HS-27A (cell line): Measurements from ENCODE around the gene CES2.

Experiments
- DNase-seq: peaks from one replicate; pipeline ENCODE4 v3.0.0-alpha.2; 2012; ENCODE audit warnings: low read depth, missing footprints

The CES2 gene

DNA sequence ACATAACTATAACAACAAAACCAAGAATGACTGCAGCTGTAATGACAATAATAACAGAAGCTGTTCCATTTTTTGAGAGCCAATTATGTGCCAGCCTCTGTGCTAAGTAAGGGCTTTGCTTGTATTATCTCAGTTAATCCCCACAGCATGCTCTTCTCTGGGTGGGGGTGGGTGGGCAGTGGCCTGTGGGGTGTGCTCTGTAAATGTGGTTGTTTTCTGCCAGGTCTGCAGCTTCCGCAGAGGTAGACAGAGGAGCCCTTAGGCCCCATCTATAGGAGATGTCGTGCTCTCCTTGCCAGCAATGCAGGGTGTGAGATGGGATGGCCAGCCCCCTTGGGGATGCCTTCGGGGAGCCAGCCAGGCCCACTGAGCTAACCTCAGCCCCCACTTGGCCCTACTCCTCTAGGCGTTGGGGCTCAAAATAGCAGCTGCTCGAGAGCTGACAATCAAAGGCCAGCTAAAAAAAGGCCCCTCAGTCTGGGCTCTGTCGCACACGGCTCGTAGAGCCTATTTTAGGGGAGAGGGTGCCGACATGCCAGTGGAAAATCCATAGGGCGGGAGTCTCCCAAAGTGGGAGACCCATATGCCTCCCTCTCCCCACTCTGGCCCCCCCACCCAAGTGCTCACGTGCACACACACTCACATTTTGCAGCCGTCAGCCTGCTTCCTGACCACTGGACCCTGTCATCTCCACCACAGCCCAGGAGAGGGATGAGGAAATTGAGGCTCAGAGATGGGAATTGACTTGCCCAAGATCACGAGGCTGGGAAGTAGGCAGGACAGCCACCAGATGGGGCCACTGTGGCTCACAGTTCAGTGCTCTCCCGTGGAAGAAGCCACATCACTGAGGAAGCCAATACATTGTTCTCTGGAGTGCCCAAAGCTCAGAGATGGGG lies 32.4 kb upstream of the CES2 start:
- DNase-seq = no peak

DNA sequence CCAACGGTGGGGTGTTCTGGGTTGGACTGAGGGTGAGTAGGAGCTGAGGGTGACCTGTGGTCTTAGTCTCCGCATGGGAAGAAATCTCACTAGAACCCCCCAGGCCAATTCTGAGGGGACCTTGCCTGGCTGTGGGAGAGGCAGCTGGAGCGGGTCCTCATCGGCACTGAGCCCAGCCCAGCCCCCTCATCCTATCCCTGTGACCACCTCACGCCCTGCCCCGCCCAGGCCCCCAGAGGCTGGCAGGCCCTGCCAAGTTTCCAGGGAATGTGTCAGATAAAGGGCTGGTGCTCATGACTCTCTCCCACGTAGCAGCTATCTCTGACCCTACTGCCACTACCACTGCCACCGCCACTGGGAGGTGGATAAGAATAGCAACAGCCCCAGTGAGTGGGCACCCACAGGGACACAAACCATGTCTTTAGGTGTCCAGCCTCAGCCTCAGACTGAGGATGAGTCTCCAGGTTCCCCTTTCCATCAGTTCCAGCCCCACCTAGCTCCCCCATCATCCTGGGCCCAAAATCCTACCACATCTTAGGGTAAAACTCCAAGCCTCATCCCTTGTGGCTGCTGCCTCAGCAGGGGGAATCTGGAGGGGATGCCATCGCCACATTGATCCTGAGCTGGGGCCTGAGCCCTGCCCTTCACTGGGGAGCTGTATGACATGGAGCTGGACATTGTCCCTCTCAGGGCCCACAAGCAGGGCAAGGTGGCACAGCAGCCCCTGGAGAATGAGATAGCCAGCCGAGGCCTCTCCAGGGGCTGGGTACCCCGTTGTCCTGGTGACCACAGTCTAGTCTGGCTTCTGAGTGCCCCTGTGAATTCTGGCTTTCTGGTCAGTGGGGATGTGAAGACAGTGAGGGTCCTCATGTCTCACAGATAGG lies 31.5 kb upstream of the CES2 start:
- no peak for DNase-seq

GRCh38 chr16:66904428-66904845 lies 30.9 kb upstream of the CES2 start:
- no peak for DNase-seq

DNA sequence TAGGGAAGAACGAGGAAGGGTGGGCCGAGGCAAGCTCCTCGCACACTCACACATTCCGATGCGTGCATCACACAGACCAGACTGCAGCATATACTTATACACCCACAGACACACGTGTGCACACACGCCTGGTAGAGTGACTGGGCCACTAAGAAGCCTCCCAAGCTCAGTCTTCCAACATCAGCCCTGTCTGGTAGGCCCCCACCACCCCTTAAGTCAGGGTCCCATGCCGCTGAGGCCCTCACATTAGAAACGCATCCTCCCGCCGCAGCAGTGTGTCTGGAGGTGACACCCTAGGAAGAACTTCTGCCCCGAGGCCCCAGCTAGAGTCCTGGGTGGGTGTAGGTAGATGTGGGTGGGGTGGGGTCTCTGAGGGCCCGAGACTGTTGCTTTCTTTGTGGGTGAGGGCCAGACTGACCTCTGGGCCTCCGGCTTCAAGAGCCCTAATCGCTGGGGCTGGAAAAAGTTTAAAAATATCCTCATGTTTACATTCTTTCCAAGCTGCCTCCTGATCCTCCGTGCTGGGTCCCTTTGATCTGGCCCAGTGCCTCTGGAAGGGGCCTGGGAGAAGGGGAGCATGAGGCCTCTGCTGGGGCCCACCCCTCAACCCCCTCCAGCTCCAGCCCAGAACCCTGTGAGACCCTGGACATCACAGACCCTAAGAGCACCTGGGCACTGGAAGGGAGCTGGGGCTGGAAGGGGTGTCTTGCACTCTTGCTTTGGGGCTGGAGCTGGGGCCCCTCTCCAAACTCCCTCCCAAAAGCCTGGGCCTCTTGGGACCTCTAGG lies 30.3 kb upstream of the CES2 start:
- no peak for DNase-seq

DNA sequence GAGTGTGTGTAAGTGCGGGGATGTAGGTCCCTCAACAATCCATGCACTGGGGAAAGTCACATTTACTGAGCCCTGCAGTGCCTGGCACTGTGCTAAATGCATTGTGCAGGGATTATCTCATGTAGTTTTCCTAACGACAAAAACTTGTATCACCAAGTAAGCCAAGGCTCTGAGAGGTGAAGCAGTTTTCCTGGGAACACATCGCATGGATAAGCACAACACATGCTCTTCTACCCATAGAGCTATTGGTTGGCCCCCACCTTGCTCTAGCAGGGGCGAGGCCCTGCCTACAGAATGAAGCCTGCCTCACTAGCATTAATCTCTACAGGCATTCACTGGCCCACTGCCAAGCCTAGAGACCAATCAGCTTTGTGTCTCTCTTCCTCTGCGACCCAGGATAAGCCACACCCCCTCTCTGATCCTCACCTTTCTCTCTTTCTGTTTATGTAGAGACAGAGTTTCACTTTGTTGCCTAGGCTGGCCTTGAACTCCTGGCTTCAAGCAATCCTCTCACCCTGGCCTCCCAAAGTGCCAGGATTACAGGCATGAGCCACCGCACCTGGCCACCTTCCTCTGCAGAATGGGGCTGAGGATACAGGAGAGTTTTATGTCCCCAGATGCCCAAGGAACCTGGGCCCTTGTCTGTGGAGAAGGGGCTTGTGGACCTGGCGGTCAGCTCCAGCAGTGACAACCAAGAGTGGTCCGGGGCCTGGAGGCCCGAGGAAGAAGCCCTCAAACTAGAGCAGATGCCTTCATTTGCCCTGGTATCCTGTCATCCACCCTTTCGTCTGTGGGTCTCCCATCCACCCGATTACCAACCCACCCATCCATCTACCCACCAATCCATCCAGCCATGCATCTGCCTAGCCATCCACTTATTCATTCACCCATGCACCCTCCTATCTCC lies 29.4 kb upstream of the CES2 start:
- no peak for DNase-seq

DNA sequence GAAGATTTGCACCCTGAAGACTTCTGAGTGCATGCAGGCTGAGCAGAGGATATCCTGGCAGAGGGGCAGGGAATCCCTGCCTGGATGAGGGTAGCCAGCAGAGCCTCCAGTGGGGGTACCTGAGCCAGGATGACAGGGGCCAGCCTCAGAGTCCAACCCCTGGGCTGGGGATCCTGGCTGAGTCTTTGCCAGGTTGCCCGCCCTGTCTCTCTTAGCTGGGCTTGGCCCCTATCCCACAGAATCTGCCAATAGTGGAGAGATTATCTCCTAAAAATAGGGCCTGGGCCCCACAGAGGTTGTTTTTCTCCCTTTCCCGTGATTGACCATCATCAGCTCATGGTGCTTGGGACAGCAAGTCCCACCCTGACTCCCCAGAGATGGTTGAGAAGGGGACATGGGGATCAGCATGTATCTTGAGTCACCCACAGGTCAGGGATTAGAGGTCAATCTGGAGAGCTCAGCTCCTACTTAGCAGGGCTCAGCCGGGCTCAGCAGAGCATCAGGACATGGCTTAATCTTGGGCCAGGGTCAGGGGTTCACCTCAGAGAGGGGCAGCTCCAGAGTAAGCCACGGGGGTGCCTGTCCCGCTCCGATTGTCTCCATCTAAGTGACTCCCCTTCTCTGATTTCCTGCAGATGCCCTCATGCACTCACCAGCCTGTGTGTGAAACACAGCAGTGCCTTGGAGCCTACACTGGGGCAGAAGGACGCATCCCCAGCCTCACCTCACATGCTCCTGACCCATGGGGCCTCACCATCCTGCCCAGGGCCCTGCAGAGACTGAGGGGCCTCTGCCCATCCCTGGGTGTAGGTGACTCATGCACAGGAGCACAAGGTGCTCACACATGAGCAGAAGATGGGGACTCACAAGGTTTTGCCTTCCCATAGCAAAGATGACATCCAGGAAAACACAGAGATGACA lies 28.1 kb upstream of the CES2 start:
- DNase-seq = no peak

DNA sequence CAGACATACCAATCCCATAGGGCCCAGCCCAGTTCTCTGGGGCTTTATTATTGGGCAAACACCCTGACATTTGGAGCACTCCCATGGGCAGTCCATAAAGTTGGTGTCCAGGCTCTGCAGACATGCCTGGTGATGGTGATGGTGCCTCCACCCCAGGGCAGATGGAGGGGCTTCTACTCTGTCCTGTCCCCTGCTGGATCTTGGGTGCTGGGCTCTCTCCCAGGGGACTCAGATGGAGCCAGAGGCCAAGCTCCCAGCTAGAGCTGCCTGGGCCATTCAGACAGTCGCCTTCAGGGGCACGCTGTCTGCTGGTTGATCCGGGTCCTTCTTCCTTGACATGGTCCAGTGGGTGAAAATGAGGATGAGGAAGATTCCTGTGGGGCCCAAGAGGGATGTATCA lies 27.2 kb upstream of the CES2 start:
- no peak for DNase-seq

DNA sequence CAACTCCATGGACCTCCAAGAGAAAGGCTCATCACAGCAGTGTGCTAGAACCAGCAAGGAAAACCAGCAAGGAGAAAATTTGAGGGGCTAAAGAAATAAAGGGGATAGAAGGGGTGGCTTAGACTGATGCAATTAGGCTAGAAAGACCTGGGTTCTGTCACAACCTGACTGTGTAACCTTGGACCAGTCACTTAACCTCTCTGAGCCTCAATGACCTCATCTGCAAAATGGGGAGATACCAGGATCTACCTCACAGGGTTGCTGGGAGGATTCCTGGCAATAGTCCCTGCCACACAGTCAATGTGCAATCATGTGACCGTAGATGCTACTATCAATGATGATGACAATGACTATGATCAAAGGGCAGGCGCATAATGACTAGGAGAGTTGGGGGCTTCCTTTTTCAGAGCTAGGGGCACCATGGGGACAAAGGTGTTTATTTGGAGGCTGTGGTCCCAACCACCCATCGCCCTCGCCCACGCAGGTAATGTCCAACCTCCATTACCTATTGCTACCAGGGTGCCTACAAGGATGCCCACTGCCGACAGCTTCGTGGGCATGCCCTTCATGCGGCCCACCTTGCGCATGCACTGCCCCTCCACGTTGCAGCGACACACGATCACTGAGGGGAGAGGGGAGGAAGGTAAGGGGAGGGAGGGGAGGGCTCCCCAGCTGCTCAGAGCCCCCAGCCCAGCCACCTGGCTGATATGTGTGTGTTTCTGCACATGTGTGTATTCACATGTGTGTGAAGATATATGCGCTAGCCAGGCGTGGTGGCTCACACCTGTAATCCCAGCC lies 26.4 kb upstream of the CES2 start:
- DNase-seq = no peak

DNA sequence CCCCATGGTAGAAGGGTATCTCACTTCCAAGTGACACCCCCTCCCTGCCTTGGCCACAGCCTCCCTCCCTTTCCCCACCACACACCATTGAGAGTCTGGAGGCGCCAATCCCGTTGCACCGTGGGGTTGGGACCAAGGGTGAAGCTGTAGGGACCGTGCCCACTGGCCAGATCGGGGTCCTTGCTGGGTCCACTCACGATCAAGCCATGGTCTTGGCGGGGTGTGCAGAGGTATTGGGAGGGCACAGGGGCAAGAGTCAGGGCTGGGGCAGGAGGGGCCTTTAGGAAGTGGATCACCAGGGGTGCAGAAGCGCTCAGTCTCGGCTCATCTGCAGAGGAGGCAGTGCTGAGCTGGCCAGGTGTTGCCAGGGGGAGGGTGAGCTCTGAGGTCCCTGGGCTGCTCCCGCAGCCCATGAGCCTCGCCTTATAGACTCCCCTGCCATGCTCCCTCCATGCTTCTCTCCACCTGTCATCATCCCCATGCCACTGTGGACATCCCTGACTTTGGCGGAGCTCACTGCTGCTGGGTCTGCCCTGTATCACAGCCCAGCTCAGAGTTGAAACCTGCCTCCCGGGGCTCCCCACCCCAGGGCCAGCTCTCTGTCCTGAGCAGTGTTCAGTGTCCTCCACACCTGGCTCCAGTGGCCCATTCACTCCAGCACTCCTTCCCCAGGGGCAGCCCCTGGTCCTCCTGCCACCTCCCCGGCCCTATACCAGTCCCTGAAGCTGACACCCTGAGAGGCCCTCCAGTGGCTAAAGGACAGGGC lies 25.0 kb upstream of the CES2 start:
- no peak for DNase-seq

DNA sequence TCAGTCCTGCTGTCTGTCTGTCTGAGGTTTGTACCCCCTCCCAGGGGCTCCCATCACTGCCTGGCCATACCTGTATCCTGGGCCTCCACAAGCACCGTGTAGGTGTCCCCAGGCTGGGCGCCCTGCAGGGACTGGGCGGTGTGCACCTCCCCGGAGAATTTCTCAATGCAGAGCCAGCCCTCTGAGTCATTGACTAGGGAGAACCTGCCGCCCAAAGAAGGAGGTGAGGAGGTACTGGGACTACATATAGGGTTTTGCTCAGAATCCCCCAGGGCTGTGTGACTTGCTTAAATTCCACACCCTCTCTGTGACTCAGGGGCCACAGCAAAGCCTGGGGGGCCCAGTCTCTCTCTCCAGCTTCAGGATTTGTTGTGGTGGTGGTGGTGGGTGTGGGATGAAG lies 24.2 kb upstream of the CES2 start:
- no peak for DNase-seq

DNA sequence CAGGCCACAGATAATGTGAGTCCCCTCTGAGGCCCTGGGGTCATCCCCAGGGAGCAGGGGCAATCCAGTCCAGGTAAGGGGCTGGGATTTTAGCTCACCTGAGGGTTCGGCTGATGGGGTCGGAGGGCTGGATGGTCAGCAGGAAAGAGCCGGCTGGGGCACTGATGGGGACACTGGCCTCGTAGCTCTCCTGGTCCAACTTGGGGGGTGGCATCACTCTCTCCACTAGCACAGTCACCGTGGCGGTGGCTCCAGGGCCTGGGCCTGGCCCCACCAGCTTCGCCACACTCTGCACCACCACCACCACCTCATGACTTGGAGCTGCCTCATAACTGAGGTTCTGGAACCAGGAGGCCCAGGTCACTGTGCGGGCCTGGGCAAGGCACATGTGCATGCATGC lies 23.5 kb upstream of the CES2 start:
- DNase-seq = no peak

GRCh38 chr16:66913081-66913480 lies 22.2 kb upstream of the CES2 start:
- DNase-seq = no peak

DNA sequence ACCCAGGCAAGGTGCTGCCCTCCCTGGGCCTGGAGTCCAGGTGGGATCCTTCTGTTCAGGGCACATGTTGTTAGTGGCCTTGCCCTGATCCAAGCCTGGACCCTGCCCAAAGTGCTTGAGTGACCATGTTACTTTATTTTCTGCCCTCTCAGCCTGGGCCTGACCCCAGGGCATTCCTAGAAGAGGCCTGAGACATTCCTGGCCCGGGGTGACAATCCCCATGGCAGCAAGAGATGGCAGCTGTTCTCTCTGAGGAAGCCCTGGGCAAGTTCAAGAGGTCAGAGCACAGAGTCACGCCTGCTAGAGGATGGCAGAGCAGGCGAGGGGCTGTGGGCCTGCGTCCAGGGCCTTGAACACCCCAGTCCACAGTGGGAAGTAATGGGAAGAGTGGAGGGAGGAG lies 21.6 kb upstream of the CES2 start:
- DNase-seq = no peak

GRCh38 chr16:66914541-66914940 lies 20.8 kb upstream of the CES2 start:
- DNase-seq = no peak

GRCh38 chr16:66915041-66915440 lies 20.3 kb upstream of the CES2 start:
- DNase-seq = no peak

DNA sequence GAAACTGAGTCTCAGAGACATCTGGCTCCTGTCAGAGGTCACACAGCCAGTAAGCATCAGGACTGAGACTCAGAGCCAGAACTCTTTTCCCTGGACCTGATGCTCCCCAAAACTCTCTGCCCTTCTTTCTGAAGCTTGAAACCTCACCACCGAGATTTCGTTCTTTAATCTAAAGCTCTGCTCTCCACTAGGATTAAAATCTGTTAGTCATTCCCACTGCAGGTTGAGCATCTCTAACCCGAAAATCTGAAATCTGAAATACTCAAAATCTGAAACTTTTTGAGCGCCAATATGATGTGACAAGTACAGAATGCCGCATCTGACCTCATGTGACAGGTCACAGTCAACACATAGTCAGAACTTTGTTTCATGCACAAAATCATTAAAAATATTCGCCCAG lies 18.8 kb upstream of the CES2 start:
- no peak for DNase-seq

DNA sequence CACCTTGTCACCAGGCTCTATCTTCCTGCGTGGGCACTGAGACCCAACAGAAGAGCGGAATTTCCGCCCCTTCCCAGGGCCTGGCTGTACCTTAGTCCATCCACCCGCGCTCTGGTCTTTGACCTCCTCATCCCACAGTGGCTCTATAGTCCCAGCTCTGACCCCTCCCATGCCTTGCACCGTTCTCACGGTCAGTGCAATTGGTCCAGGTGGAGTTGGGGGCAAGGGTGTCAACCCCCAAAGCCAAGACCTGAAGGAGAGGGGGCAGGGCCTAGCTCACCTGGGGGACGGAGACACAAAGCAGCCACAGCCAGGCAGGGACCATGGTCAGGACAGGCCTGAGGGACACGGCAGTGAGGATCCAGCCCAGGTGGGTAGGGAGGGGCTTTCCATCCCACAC lies 17.6 kb upstream of the CES2 start:
- no peak for DNase-seq

- DNase-seq = no peak
These were observed 17.0 kb upstream of the CES2 start for GRCh38 chr16:66918355-66918754.
